SKM-1 treated with dmso at 0.1 percent for 144 hours (cell line): Measurements from ENCODE around the gene ITGA2B.
A peak's percentile ranks its signal among the peaks of the same experiment; 100 is the strongest.
"Not testable (repeated sequence)": the region's sequence is repeated elsewhere in the genome, so short reads cannot be mapped to it uniquely, and the experiment has no call there.

ENCODE experiments used
- DNase-seq: peaks from one replicate; lab custom pipeline; 2025; ENCODE audit not compliant: unreplicated experiment; lab: John Stamatoyannopoulos, UW

Gene ITGA2B

GRCh38 chr17:44369414-44370023 is 19.9 kb downstream of the ITGA2B start:
- not testable (repeated sequence) for DNase-seq

- DNase-seq = not testable (repeated sequence)
Observed at GRCh38 chr17:44368391-44369243, 20.8 kb downstream of the ITGA2B start.

GRCh38 chr17:44367231-44367979 is 22.0 kb downstream of the ITGA2B start:
- DNase-seq = no peak

- DNase-seq = not testable (repeated sequence)
Observed at GRCh38 chr17:44365051-44365450, 24.4 kb downstream of the ITGA2B start.

GRCh38 chr17:44363613-44364159 is 25.8 kb downstream of the ITGA2B start, which contains the start of gene FAM171A2:
FAM171A2 (minus strand) TSS chr17:44363853; CDS start chr17:44363714, 139 bp downstream.
- peak; percentile 37 for DNase-seq

- DNase-seq = no peak
Observed at GRCh38 chr17:44362949-44363612, 26.4 kb downstream of the ITGA2B start.

GRCh38 chr17:44362459-44362948 is 26.9 kb downstream of the ITGA2B start:
- no peak for DNase-seq

GRCh38 chr17:44361292-44362260 is 27.9 kb downstream of the ITGA2B start:
- no peak for DNase-seq

- no peak for DNase-seq
Observed at GRCh38 chr17:44360826-44361225, 28.6 kb downstream of the ITGA2B start.

GRCh38 chr17:44360144-44360533 is 29.3 kb downstream of the ITGA2B start:
- no peak for DNase-seq

GRCh38 chr17:44359458-44360143 is 29.8 kb downstream of the ITGA2B start:
- DNase-seq = no peak

GRCh38 chr17:44359006-44359405 is 30.4 kb downstream of the ITGA2B start:
- DNase-seq = no peak

GRCh38 chr17:44358066-44358465 is 31.4 kb downstream of the ITGA2B start:
- DNase-seq = no peak

GRCh38 chr17:44356241-44356640 is 33.2 kb downstream of the ITGA2B start:
- DNase-seq = no peak

- no peak for DNase-seq
Observed at GRCh38 chr17:44355642-44356099, 33.8 kb downstream of the ITGA2B start.

- no peak for DNase-seq
Observed at GRCh38 chr17:44354582-44355561, 34.6 kb downstream of the ITGA2B start.

- no peak for DNase-seq
Observed at GRCh38 chr17:44353672-44354331, 35.6 kb downstream of the ITGA2B start.
